Fibroblast of skin of left quadriceps (primary cell): ENCODE data around the gene PRAMEF12.
A peak's percentile ranks its signal among the peaks of the same experiment; 100 is the strongest.
"Not testable (repeated sequence)": the region's sequence is repeated elsewhere in the genome, so short reads cannot be mapped to it uniquely, and the experiment has no call there.

ENCODE experiments used
- DNase-seq, 2 experiments: peaks; one replicate each; pipeline ENCODE4 v3.0.0-alpha.2; 2013; ENCODE audit warnings: low read depth in 2 of 2

PRAMEF12 gene

DNA sequence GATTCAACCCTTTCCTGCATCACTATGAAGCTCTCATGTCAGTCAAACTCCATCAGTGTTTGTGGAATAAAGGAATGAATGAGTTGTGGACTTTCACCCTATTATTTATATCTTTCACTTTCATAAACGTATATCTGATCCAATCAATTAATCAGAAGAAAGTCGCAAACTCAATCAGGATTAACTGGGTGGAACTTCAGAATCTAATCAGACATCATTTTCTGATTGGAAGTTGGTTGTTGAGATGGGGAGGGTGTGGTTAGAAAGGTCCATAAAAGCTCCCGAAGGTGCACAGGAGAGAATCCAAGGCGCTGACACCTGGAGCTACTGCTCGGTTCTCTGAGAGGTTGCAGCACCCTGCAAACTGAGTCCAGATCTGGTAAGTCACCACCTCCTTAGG is at the start of gene PRAMEF12:
TSS of gene PRAMEF12 (plus strand) at position 301 of the 400 bp plus-strand sequence. CDS start 1,130 bp downstream, outside the sequence.
- DNase-seq, result no peak

- no peak for DNase-seq
Observed at GRCh38 chr1:12728391-12728790, 45.1 kb upstream of the PRAMEF12 start.

GRCh38 chr1:12730156-12730555 is 43.4 kb upstream of the PRAMEF12 start:
- DNase-seq, result no peak

DNA sequence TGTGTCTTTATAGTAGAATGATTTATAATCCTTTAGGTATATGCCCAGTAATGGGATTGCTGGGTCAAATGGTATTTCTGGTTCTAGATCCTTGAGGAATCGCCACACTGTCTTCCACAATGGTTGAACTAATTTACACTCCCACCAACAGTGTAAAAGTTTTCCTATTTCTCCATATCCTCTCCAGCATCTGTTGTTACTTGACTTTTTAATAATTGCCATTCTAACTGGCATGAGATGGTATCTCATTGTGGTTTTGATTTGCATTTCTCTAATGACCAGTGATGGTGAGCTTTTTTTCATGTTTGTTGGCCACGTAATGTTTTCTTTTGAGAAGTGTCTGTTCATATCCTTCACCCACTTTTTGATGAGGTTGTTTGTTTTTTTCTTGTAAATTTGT is 42.5 kb upstream of the PRAMEF12 start:
- not testable (repeated sequence) for DNase-seq

GRCh38 chr1:12734651-12735050 is 38.9 kb upstream of the PRAMEF12 start:
- no peak for DNase-seq

DNA sequence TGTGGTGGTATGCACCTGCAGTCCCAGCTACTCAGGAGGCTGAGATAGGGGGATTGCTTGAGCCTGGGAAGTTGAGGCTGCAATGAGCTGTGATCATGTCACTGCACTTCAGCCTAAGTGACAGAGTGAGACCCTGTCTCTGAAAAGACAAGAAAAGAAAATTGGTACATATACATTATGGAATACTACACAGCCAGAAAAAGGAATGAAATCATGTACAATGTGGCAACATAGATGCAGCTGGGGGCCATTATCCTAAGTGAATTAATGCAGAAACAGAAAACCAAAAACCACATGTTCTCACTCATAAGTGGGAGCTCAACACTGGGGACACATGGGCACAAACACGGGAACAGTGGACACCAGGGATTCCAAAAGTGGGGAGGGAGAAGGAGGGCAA is 34.6 kb upstream of the PRAMEF12 start:
- DNase-seq, result no peak

DNA sequence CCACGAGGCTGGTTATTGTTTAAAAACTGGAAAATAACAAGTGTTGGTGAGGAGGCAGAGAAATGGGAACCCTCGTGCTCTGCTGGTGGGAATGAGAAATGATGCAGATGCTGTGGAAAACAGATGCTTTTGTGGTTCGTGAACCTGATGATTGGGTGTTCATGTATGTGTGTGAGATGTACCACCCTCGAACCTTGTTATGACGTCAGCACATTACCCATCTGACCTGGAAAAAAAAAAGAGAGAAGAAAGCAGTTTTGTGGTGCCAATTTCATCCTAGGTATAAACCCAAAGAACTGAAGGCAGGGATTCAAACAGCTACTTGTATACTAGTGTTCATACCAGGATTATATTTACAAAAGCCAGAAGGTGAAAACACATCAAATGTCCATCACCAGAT is 33.9 kb upstream of the PRAMEF12 start:
- DNase-seq, result no peak

GRCh38 chr1:12741946-12742345 is 31.6 kb upstream of the PRAMEF12 start:
- no peak for DNase-seq

DNA sequence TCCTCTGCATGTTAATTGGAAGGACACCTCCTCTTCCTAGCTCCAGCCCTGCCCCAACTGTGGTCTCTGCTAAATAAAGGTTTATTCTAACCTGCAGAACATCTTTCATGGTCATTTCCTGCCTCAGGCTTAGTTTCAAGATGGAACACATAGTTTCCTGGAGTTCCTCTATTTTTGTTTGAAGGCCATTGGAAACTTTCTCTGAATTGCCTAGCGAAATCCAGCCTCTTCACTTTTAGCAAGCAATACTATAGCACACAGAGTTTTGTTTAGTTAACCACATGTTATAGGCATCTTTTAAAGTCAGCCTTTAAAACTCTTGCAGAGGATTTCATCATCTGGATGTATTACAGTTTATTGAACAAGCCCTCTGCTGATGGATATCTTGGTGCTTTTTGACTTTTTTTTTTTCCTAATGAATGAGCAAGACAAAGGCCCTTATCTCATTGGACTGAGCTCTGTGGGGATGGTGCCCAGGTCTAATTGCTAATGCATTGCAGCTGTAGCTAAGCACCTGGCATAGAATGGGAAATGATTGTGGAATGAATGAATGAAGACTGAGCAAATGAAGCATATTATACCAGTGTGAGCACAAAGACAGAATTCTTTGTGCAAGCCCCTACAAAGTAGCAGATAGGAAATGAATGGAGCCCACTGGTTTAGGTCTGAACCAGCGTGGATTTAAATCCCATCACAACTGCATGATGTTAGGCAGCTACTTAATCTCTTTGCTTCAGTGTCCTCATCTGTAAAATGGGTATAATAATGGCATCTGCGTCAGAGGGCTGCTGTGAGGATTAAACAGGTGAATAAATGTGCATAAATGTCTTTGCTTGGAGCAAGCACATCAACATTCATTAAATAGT is 28.2 kb upstream of the PRAMEF12 start:
- peak; percentile 6 to 24 for DNase-seq

DNA sequence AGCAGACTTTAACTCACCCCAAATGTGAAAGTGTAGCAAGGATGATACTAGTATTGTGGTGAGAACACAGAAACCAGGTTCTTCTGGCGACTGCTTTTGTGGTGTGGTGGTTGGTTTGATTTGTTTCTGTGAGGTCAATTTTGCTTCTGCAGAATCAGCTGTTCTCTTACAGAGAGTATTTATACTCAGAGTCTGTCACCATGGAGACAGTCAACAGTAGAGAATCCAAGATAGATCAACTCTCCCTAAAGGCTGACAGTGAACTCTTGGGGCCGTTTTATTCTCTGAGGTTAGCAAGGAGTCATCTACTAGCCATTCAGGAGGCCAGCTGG is 27.6 kb upstream of the PRAMEF12 start, which contains the start of gene CFAP107:
TSS of gene CFAP107 (plus strand) at position 209 of the 332 bp plus-strand sequence. CDS start 231 bp downstream, outside the sequence.
- DNase-seq, result no peak

GRCh38 chr1:12748778-12749355 is 24.7 kb upstream of the PRAMEF12 start:
- no peak for DNase-seq

GRCh38 chr1:12754738-12755137 is 18.8 kb upstream of the PRAMEF12 start:
- no peak for DNase-seq

GRCh38 chr1:12756273-12756672 is 17.3 kb upstream of the PRAMEF12 start:
- no peak for DNase-seq

DNA sequence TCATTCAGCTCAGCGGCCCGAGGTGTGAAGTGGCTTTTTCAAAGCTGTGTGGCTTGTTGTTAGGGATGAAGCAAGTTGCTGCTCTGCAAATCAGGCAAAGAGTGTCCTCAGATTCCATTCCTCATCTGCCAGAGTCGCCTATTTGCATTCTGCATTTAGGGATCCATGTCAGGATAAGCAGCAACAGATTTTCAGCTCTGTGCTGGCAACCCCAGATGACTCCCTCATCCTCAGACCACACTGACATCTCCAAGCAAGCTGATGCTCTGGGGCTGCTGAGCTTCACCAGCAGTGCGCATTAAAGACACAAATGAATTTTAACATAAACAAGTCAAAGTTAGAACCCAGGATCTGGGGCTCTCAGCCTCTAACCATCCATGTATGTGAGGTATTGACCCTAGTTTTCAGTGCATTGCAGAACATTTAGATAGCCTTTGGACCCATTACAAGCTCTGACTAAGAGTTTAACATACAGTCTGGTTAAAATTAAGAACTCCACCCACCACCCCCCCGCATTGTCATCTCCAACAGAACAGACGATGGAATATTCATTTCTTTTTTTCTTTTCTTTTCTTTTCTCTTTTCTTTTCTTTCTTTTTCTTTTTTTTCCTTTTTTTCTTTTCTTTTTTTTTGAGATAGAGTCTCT is 16.6 kb upstream of the PRAMEF12 start:
- no peak for DNase-seq

GRCh38 chr1:12757836-12758235 is 15.7 kb upstream of the PRAMEF12 start:
- DNase-seq, result no peak

GRCh38 chr1:12760256-12760795 is 13.2 kb upstream of the PRAMEF12 start:
- no peak for DNase-seq

DNA sequence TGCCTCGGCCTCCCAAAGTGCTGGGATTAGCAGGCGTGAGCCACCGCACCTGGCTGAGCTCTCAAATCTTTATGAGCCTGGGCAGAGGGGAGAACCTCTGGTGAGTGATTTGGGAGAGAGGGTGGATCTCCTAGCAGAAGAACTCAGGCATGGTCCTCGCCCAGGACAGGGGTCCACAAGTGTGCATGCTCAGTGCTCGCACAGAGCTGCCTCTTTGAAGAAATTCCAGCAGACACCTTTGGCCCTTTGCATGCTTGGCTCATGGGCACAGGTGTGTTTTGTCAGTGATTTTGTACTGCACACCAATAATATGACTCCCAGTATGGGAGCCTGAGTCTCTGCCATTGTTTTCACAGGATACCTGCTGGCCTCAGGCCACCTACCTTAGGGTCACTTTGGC is 11.8 kb upstream of the PRAMEF12 start:
- no peak for DNase-seq

DNA sequence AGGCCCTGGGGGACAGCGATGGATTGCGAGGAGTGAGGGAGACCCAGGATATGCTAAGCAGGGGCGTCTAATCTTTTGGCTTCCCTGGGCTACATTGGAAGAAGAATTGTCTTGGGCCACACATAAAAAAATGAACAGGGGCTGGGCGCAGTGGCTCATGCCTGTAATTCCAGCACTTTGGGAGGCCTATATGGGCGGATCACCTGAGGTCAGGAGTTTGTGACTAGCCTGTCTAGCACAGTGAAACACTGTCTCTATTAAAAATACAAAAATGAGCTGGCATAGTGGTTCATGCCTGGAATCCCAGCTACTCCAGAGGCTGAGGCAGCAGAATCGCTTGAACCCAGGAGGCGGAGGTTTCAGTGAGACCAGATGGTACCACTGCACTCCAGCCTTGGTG is 10.8 kb upstream of the PRAMEF12 start:
- DNase-seq, result no peak

- no peak for DNase-seq
Observed at GRCh38 chr1:12763479-12763878, 10.1 kb upstream of the PRAMEF12 start.

- DNase-seq, result no peak
Observed at GRCh38 chr1:12764016-12764415, 9.5 kb upstream of the PRAMEF12 start.

GRCh38 chr1:12769031-12769430 is 4.5 kb upstream of the PRAMEF12 start:
- DNase-seq, result no peak

- no peak for DNase-seq
Observed at GRCh38 chr1:12769976-12770505, 3.5 kb upstream of the PRAMEF12 start.
